Naive B cell (primary cell): ENCODE results near the gene PCDHGB5. TPM values are rescaled to one million over a fixed set of nuclear protein-coding genes. Genes with fewer than 3 reads are reported as not detected.
"Not testable (repeated sequence)": the region's sequence is repeated elsewhere in the genome, so short reads cannot be mapped to it uniquely, and the experiment has no call there.

Source experiments
- ATAC-seq, 2 donors: fragments of 150-1000 bp; cut with Tn5 transposase; 2 replicates each; pipeline ENCODE4 v1.10.0; 2021; ENCODE audit warnings: low read depth in 2 of 2, mild to moderate bottlenecking in 2 of 2, moderate library complexity in 2 of 2
- DNase-seq: peaks from one replicate; pipeline ENCODE4 v3.0.0; 2022
- H3K27ac Mint-ChIP-seq, 6 donors: one replicate each; pipeline ENCODE4 v1.8.0; 2020 to 2022; ENCODE audit warnings: mild to moderate bottlenecking in 6 of 6, mixed read lengths in 6 of 6, moderate library complexity in 5 of 6, inconsistent platforms in 2 of 6
- H3K27me3 Mint-ChIP-seq, 3 donors: one replicate each; pipeline ENCODE4 v1.8.0; 2021 to 2022; ENCODE audit warnings: mixed read lengths in 3 of 3, mild to moderate bottlenecking in 1 of 3
- H3K36me3 Mint-ChIP-seq, 2 donors: one replicate each; pipeline ENCODE4 v1.8.0; 2020 to 2022; ENCODE audit warnings: mixed read lengths in 2 of 2, inconsistent platforms in 1 of 2, mild to moderate bottlenecking in 1 of 2
- H3K4me1 Mint-ChIP-seq, 3 donors: one replicate each; pipeline ENCODE4 v1.8.0; 2020 to 2022; ENCODE audit warnings: mixed read lengths in 3 of 3, inconsistent platforms in 1 of 3, mild to moderate bottlenecking in 1 of 3, moderate library complexity in 1 of 3
- H3K4me3 Mint-ChIP-seq, 8 donors: one replicate each; pipeline ENCODE4 v1.8.0; 2020 to 2022; ENCODE audit warnings: mild to moderate bottlenecking in 8 of 8, mixed read lengths in 8 of 8, moderate library complexity in 8 of 8, inconsistent platforms in 2 of 8
- H3K9me3 Mint-ChIP-seq, 7 donors: one replicate each; pipeline ENCODE4 v1.8.0; 2020 to 2022; ENCODE audit warnings: mixed read lengths in 7 of 7, mild to moderate bottlenecking in 5 of 7, inconsistent platforms in 2 of 7, moderate library complexity in 1 of 7
- polyA plus RNA-seq, 6 donors: library from polyadenylated mRNA; unstranded; fragments of 300-500 nt; fragmentation: Illumina TruSeq; gene quantifications; one replicate each; pipeline ENCODE4 v1.2.3, GENCODE V29; 2021; ENCODE audit warnings: low read depth in 6 of 6

The PCDHGB5 gene
- polyA plus RNA-seq, 6 donors from 2014 or later = 0.12 to 0.27 (median 0.20) TPM; not detected in 3

GRCh38 chr5:141366016-141366896, 31.5 kb upstream of the PCDHGB5 start:
- peaks cover 13 to 49% of the 10 kb centered on the region in 2 donors for H3K36me3 Mint-ChIP-seq
- H3K27ac Mint-ChIP-seq = peak overlapping the region in 2 of 6 donors; percentile 69 to 73
- H3K4me3 Mint-ChIP-seq = peak overlapping the region in 1 of 8 donors; percentile 47
- DNase-seq = no peak
- peaks cover 16 to 67% (median 52%) of the 10 kb centered on the region in 7 donors for H3K9me3 Mint-ChIP-seq
- peaks cover 6 to 12% (median 12%) of the 10 kb centered on the region in 3 donors for H3K4me1 Mint-ChIP-seq
- ATAC-seq = no peak
- peaks cover 44 to 72% (median 71%) of the 10 kb centered on the region in 3 donors for H3K27me3 Mint-ChIP-seq

- peaks cover 4 to 6% (median 6%) of the 10 kb centered on the region in 3 donors for H3K4me1 Mint-ChIP-seq
- peaks cover 54 to 79% (median 67%) of the 10 kb centered on the region in 3 donors for H3K27me3 Mint-ChIP-seq
- no peak for DNase-seq
- peak within 1 kb of the TSS; percentile 44 to 85 (median 78) for H3K4me3 Mint-ChIP-seq
- H3K27ac Mint-ChIP-seq = peak within 1 kb of the TSS in 2 of 6 donors; percentile 18 to 32
- peak; percentile 56 to 70 for ATAC-seq
- peaks cover 4 to 37% of the 10 kb centered on the region in 2 donors for H3K36me3 Mint-ChIP-seq
- peaks cover 14 to 61% (median 44%) of the 10 kb centered on the region in 7 donors for H3K9me3 Mint-ChIP-seq
Observed at GRCh38 chr5:141369994-141370848, 27.5 kb upstream of the PCDHGB5 start, which contains the start of gene PCDHGB3. Gene PCDHGB3 (plus strand): TSS chr5:141370242. CDS start chr5:141370395, 153 bp downstream.

DNA sequence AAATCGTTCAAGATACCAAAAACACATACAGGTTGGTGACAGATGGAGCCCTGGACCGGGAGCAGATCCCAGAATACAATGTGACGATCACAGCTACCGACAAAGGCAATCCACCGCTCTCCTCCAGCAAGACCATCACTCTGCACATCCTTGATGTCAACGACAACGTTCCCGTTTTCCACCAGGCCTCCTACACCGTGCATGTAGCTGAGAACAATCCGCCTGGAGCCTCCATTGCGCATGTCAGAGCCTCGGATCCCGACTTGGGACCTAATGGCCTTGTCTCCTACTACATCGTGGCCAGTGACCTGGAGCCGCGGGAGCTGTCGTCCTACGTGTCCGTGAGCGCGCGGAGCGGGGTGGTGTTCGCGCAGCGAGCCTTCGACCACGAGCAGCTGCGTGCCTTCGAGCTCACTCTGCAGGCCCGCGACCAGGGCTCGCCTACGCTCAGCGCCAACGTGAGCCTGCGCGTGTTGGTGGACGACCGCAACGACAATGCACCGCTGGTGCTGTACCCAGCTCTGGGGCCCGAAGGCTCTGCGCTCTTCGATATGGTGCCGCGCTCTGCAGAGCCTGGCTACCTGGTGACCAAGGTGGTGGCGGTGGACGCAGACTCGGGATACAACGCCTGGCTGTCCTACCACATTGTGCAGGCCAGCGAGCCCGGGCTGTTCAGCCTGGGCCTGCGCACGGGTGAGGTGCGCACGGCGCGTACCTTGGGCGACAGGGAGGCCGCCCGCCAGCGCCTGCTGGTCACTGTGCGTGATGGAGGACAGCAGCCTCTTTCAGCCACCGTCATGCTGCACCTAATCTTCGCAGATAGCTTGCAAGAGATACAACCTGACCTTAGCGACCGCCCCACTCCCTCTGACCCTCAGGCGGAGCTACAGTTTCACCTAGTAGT, 25.9 kb upstream of the PCDHGB5 start:
- no peak for ATAC-seq
- H3K4me3 Mint-ChIP-seq = peak overlapping the region in 1 of 8 donors; percentile 59
- H3K27me3 Mint-ChIP-seq = peaks cover 47 to 76% (median 53%) of the 10 kb centered on the region in 3 donors
- DNase-seq = no peak
- H3K27ac Mint-ChIP-seq = peak overlapping the region in 1 of 6 donors; percentile 47
- H3K36me3 Mint-ChIP-seq = peaks cover 8 to 30% of the 10 kb centered on the region in 2 donors
- H3K4me1 Mint-ChIP-seq = peaks cover 4 to 6% (median 6%) of the 10 kb centered on the region in 3 donors
- H3K9me3 Mint-ChIP-seq = peaks cover 8 to 58% (median 45%) of the 10 kb centered on the region in 7 donors

- DNase-seq (no peak), ATAC-seq (no peak)
- H3K4me1 Mint-ChIP-seq = peaks cover 4 to 6% (median 6%) of the 10 kb centered on the region in 3 donors
- H3K36me3 Mint-ChIP-seq = peaks cover 8 to 30% of the 10 kb centered on the region in 2 donors
- H3K9me3 Mint-ChIP-seq = peaks cover 8 to 67% (median 45%) of the 10 kb centered on the region in 7 donors
- H3K4me3 Mint-ChIP-seq = peak within 1 kb of the TSS in 5 of 8 donors; percentile 5 to 57 (median 29)
- H3K27me3 Mint-ChIP-seq = peaks cover 44 to 66% (median 44%) of the 10 kb centered on the region in 3 donors
- peak within 1 kb of the TSS in 1 of 6 donors; percentile 30 for H3K27ac Mint-ChIP-seq
Observed at GRCh38 chr5:141373673-141374317, 24.0 kb upstream of the PCDHGB5 start, which contains the start of gene PCDHGA6. Gene PCDHGA6 (plus strand): TSS chr5:141373891. CDS start chr5:141374084, 193 bp downstream.

GRCh38 chr5:141374627-141375026, 23.1 kb upstream of the PCDHGB5 start:
- ATAC-seq (no peak), DNase-seq (no peak)
- H3K27ac Mint-ChIP-seq = peak overlapping the region in 1 of 6 donors; percentile 30
- no peak overlapping the region for H3K4me3 Mint-ChIP-seq
- peaks cover 39 to 69% (median 41%) of the 10 kb centered on the region in 3 donors for H3K27me3 Mint-ChIP-seq
- H3K36me3 Mint-ChIP-seq = peaks cover 8 to 30% of the 10 kb centered on the region in 2 donors
- peaks cover 8 to 64% (median 45%) of the 10 kb centered on the region in 7 donors for H3K9me3 Mint-ChIP-seq
- peaks cover 4 to 6% (median 6%) of the 10 kb centered on the region in 3 donors for H3K4me1 Mint-ChIP-seq

DNA sequence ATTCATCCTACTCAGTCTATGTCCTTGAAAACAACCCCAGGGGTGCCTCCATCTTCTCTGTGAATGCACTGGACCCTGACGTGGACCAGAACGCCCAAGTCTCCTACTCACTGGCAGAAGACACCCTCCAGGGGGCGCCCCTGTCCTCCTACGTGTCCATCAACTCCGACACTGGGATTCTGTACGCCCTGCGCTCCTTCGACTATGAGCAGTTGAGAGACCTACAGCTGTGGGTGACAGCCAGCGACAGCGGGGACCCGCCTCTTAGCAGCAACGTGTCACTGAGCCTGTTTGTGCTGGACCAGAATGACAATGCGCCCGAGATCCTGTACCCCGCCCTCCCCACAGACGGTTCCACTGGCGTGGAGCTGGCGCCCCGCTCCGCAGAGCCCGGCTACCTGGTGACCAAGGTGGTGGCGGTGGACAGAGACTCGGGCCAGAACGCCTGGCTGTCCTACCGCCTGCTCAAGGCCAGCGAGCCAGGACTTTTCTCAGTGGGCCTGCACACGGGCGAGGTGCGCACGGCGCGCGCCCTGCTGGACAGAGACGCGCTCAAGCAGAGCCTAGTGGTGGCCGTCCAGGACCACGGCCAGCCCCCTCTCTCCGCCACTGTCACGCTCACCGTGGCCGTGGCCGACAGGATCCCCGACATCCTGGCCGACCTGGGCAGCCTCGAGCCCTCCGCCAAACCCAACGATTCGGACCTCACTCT, 22.1 kb upstream of the PCDHGB5 start:
- Mint-ChIP-seq H3K27me3 (peaks cover 29 to 68% (median 38%) of the 10 kb centered on the region in 3 donors), H3K9me3 (peaks cover 8 to 67% (median 40%) of the 10 kb centered on the region in 7 donors), H3K36me3 (peaks cover 8 to 22% of the 10 kb centered on the region in 2 donors), H3K27ac (peak overlapping the region in 2 of 6 donors; percentile 24 to 65)
- not testable (repeated sequence) for H3K4me1 Mint-ChIP-seq, DNase-seq, ATAC-seq, H3K4me3 Mint-ChIP-seq

DNA sequence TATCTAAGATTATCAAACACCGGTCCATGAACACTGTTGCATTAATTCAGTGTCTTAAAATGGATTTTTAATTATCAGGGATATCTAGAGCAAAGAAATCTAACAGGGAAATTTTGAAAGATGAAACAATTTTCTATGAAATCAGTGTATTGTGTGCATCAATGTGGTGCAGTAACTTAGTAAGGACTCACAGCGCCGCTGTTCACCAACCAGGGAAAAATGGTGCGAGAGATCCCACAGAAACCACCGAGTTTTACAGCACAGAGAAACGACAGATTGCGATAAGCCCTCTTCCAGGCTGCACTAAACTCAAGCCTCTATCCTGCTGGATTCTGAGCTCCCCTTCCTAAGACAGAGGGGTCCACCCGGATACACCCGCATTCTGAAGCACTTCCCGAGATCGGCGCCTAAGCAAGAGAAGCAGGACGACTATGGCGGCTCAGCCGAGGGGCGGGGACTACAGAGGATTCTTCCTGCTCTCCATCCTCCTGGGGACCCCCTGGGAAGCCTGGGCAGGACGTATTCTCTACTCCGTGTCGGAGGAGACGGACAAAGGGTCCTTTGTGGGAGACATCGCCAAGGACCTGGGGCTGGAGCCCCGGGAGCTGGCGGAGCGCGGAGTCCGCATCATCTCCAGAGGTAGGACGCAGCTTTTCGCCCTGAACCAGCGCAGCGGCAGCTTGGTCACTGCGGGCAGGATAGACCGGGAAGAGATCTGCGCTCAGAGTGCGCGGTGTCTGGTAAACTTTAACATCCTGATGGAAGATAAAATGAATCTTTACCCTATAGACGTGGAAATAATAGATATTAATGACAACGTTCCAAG, 15.1 kb upstream of the PCDHGB5 start, which contains the start of gene PCDHGA7:
TSS of gene PCDHGA7 (plus strand) at position 274 of the 826 bp plus-strand sequence. CDS start at position 432, 158 bp downstream.
- Mint-ChIP-seq H3K9me3 (peaks cover 0 to 68% (median 35%) of the 10 kb centered on the region in 7 donors), H3K27me3 (peaks cover 52 to 67% (median 57%) of the 10 kb centered on the region in 3 donors), H3K36me3 (peaks cover 6 to 9% of the 10 kb centered on the region in 2 donors), H3K4me3 (peak within 1 kb of the TSS; percentile 18 to 87 (median 64)), H3K27ac (peak within 1 kb of the TSS in 3 of 6 donors; percentile 37 to 86 (median 63)), H3K4me1 (peaks cover 0 to 6% (median 2%) of the 10 kb centered on the region in 3 donors)
- DNase-seq (no peak), ATAC-seq (peak in 1 of 2 donors; percentile 28)

- Mint-ChIP-seq H3K4me1 (peaks cover 0 to 6% (median 2%) of the 10 kb centered on the region in 3 donors), H3K4me3 (peak overlapping the region in 5 of 8 donors; percentile 18 to 65 (median 42)), H3K36me3 (peaks cover 7 to 11% of the 10 kb centered on the region in 2 donors), H3K27me3 (peaks cover 55 to 69% (median 59%) of the 10 kb centered on the region in 3 donors), H3K9me3 (peaks cover 0 to 66% (median 37%) of the 10 kb centered on the region in 7 donors), H3K27ac (peak overlapping the region in 1 of 6 donors; percentile 63)
- ATAC-seq (no peak), DNase-seq (no peak)
Observed at GRCh38 chr5:141383345-141383744, 14.4 kb upstream of the PCDHGB5 start.

GRCh38 chr5:141384471-141385267, 13.1 kb upstream of the PCDHGB5 start:
- H3K4me3 Mint-ChIP-seq = no peak overlapping the region
- peaks cover 0 to 6% (median 2%) of the 10 kb centered on the region in 3 donors for H3K4me1 Mint-ChIP-seq
- peaks cover 57 to 73% (median 72%) of the 10 kb centered on the region in 3 donors for H3K27me3 Mint-ChIP-seq
- H3K9me3 Mint-ChIP-seq = peaks cover under 1 to 79% (median 42%) of the 10 kb centered on the region in 7 donors
- peak overlapping the region in 1 of 6 donors; percentile 44 for H3K27ac Mint-ChIP-seq
- no peak for ATAC-seq
- DNase-seq = no peak
- H3K36me3 Mint-ChIP-seq = peaks cover 15 to 20% of the 10 kb centered on the region in 2 donors
